WERI-Rb-1 (cell line): ENCODE measurements around the gene WNT8B.

ENCODE experiments used
- DNase-seq: peaks from one replicate; pipeline ENCODE4 v3.0.0-alpha.2; 2020
- H3K27ac ChIP-seq: fragments of 250-450 bp; sonication (Bioruptor Pico); 2 replicates; pipeline ENCODE4 v1.5.1; 2020; ENCODE audit warnings: mild to moderate bottlenecking, moderate library complexity
- H3K27me3 ChIP-seq: fragments of 250-450 bp; sonication (Bioruptor Pico); 2 replicates; pipeline ENCODE4 v1.5.1; 2021; ENCODE audit warnings: mild to moderate bottlenecking, low read depth, moderate library complexity; ENCODE audit not compliant: insufficient read depth, severe bottlenecking
- H3K36me3 ChIP-seq: fragments of 250-450 bp; sonication (Bioruptor Pico); 2 replicates; pipeline ENCODE4 v1.5.1; 2020; ENCODE audit warnings: mild to moderate bottlenecking, moderate library complexity
- H3K4me3 ChIP-seq: 2 replicates; pipeline ENCODE4 v1.5.1; 2011; ENCODE audit warnings: low read depth, mild to moderate bottlenecking, control low read depth, low read length
- H3K9me3 ChIP-seq: fragments of 250-450 bp; sonication (Bioruptor Pico); 2 replicates; pipeline ENCODE4 v1.5.1; 2021; ENCODE audit warnings: mild to moderate bottlenecking, moderate library complexity; ENCODE audit not compliant: severe bottlenecking
- TF ChIP-seq, protein P1 (sequence below): IDR thresholded peaks from 2 replicates; pipeline ENCODE4 v1.5.1; 2011; ENCODE audit warnings: low read depth, mild to moderate bottlenecking, control low read depth, inconsistent platforms, low read length

WNT8B gene

DNA sequence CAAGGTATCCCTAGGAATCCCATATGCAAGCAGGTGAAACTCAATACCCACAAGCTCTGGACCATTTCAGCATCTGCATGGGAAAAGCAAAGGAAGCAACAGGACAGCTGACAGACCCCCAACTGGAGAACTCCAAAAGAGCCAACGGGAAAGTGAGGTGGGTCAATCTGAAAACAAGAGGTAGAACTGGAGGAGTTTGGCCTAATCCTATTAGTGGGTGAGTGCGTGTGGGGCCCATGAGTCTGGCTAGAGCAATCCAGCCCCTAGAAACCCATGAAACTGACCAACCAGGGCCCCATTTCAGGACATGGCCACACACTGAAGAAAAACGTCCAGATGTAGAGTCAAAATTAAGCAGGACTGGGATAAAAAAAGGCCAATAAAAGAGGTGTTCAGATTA, 26.6 kb upstream of the WNT8B start:
- peak; percentile 25 for DNase-seq
- H3K36me3 ChIP-seq: no peaks in the 10 kb centered on the region
- H3K27me3 ChIP-seq: no peaks in the 10 kb centered on the region
- H3K27ac ChIP-seq: no peak overlapping the region
- H3K9me3 ChIP-seq: no peaks in the 10 kb centered on the region
- no peak overlapping the region for H3K4me3 ChIP-seq
- TF ChIP-seq, protein P1, sequence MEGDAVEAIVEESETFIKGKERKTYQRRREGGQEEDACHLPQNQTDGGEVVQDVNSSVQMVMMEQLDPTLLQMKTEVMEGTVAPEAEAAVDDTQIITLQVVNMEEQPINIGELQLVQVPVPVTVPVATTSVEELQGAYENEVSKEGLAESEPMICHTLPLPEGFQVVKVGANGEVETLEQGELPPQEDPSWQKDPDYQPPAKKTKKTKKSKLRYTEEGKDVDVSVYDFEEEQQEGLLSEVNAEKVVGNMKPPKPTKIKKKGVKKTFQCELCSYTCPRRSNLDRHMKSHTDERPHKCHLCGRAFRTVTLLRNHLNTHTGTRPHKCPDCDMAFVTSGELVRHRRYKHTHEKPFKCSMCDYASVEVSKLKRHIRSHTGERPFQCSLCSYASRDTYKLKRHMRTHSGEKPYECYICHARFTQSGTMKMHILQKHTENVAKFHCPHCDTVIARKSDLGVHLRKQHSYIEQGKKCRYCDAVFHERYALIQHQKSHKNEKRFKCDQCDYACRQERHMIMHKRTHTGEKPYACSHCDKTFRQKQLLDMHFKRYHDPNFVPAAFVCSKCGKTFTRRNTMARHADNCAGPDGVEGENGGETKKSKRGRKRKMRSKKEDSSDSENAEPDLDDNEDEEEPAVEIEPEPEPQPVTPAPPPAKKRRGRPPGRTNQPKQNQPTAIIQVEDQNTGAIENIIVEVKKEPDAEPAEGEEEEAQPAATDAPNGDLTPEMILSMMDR: no peak

DNA sequence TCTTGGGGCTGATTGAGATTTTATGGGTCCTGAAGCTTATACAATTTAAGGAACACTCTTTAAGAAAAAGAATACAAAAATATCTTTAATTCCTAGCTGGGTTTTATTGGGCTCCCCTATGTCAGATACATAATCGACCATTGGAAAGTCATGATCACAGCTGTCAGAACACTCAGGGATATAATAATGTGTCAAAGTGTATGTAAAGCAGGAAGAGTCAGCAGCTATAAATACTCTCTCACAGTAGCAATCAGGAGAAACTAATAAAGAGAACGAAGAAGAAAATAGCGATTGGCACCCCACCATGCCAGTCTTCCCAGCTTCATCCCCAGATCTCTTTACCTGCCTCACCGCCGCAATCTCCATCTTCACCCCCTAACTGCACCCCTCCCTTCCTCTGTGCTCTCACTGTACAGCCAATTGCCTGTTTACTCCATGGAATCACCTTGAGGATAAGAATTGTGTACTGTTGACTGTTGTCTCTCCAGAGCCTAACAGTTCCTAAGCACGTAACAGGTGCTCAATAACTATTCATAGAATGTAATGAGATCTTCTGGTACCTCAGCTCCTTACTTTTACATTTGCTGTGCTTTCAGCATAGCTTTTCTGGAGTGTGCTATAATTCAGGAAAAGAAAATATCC, 24.0 kb upstream of the WNT8B start:
- Histone ChIP-seq H3K36me3 (no peaks in the 10 kb centered on the region), H3K27ac (no peak overlapping the region), H3K4me3 (no peak overlapping the region), H3K27me3 (no peaks in the 10 kb centered on the region), H3K9me3 (no peaks in the 10 kb centered on the region)
- TF ChIP-seq, protein P1: no peak
- DNase-seq: no peak

DNA sequence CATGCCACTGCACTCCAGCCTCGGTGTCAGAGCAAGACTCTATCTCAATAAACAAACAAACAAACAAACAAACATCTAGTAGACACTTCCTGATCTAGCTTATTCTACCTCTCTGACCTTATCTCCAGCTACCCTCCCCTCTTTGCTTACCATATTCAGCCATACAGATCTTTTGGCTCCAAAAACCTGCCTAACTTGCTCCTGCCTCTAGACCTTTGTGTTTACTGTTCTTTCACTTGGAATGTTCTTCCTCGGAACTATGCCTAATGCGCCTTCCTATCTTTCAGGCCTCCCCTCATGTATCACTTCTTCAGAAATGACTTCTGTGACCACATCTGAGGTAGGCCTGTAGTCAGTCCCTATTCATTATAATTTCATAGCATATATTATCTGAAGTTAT, 20.3 kb upstream of the WNT8B start:
- H3K36me3 ChIP-seq: no peaks in the 10 kb centered on the region
- DNase-seq: no peak
- H3K9me3 ChIP-seq: no peaks in the 10 kb centered on the region
- no peaks in the 10 kb centered on the region for H3K27me3 ChIP-seq
- TF ChIP-seq, protein P1: no peak
- no peak overlapping the region for H3K4me3 ChIP-seq
- no peak overlapping the region for H3K27ac ChIP-seq

DNA sequence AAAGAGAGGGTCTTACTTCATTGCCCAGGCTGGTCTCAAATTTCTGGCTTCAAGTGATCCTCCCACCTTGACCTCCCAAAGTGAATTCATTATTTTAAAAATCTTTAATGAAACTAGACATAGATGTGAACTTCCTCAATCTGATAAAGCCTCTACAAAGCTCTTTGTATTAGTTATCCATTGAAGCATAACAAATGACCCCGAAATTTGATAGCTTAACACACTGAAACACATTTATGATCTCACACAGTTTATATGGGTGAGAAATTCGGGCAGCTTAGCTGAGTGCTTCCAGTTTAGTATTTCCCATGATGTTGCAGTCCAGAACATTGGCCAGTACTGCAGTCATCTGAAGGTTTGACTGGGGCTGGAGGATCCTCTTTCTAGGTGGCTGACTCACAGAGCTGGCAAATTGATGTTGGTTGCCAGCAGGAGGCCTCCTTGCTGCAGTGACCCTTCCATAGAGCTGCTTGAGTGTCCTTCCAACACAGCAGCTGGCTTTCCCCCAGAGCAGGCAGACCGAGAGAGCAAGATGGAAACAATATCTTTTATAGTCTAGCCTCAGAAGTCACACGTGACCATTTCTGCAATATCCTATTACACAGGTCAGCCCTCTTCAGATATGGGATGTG, 16.6 kb upstream of the WNT8B start:
- Histone ChIP-seq H3K27me3 (no peaks in the 10 kb centered on the region), H3K36me3 (no peaks in the 10 kb centered on the region), H3K4me3 (no peak overlapping the region), H3K9me3 (no peaks in the 10 kb centered on the region), H3K27ac (no peak overlapping the region)
- peak; percentile 13 for DNase-seq
- TF ChIP-seq, protein P1: peak; percentile 32; the same call in 1 of the 2 replicates

DNA sequence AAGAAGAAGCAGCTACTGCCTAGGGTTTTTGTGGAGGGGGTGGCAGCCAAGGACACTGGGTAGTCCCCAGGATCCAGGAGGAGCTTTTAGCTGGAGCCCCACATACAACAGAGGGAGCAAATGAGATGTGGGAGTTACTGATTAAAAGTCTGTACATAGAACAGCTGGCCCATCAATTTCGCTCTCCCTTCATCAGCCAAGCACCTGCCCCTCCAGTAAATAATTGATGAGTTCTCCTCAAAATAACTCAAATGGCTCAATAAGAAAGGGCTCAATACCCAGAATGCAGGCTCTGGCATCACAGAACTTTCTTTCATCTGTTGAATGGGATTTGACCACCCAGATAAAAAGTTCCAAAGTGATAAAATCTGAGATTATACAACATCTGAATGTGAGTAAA, 15.1 kb upstream of the WNT8B start:
- Histone ChIP-seq H3K4me3 (no peak overlapping the region), H3K27me3 (no peaks in the 10 kb centered on the region), H3K27ac (no peak overlapping the region), H3K36me3 (no peaks in the 10 kb centered on the region), H3K9me3 (no peaks in the 10 kb centered on the region)
- DNase-seq: no peak
- TF ChIP-seq, protein P1: no peak
